Body of pancreas (tissue), 4 donors: ENCODE measurements around the gene ARSB. TPM values are rescaled to one million over a fixed set of nuclear protein-coding genes. Genes with fewer than 3 reads are reported as not detected.

ENCODE experiments used
- ATAC-seq: fragments of 150-250 bp; one replicate; pipeline ENCODE4 v1.9.1; 2016
- DNase-seq, 4 donors: peaks; one replicate each; pipeline ENCODE4 v3.0.0-alpha.2; 2019
- H3K27ac ChIP-seq, 4 donors: fragments of 200-600 bp; sonication (generic); 1 replicate in 3 of 4; 2 replicates in 1 of 4; pipeline versions ENCODE4 v1.5.1 to v1.6.1; 2016 to 2019; ENCODE audit warnings: mild to moderate bottlenecking in 1 of 4, mixed read lengths in 1 of 4, moderate library complexity in 1 of 4
- H3K27me3 ChIP-seq, 2 donors: fragments of 200-600 bp; sonication (generic); one replicate each; pipeline ENCODE4 v1.6.0; 2016; ENCODE audit warnings: mild to moderate bottlenecking in 1 of 2
- H3K36me3 ChIP-seq, 2 donors: fragments of 200-600 bp; sonication (generic); replicated peaks in 1 of 2; 2 replicates each; pipeline ENCODE4 v1.5.1; 2016; ENCODE audit warnings: low read depth in 2 of 2; ENCODE audit not compliant: insufficient read depth in 1 of 2
- H3K4me1 ChIP-seq: fragments of 200-600 bp; sonication (generic); one replicate; pipeline ENCODE4 v1.6.0; 2016
- H3K4me3 ChIP-seq, 2 donors: fragments of 200-600 bp; sonication (generic); 1 replicate in 1 of 2; 2 replicates in 1 of 2; pipeline ENCODE4 v1.5.1; 2016 to 2019
- H3K9me3 ChIP-seq, 3 donors: fragments of 200-600 bp; sonication (generic); 1 replicate in 2 of 3; 2 replicates in 1 of 3; pipeline ENCODE4 v1.5.1; 2016
- POLR2A ChIP-seq, 3 donors: fragments of 450-650 bp; IDR thresholded peaks; one replicate each; pipeline ENCODE4 v1.6.1; 2016; ENCODE audit warnings: antibody characterized with exemption in 3 of 3, mild to moderate bottlenecking in 2 of 3
- WGBS, 2 donors: methylation state at CpG; one replicate each; pipeline ENCODE4 v1.1.5; 2017; 5-methylcytosine and 5-hydroxymethylcytosine counted together
- intact Hi-C: fragments of 100-400 bp; cut with DNase I; formaldehyde crosslinking; loops from one replicate; pipeline ENCODE4 v1.15.1; 2023
- total RNA-seq, 2 donors: library from RNA; depleted of rRNA; stranded (reverse); fragments of >200 nt; gene quantifications; one replicate each; pipeline ENCODE4 v1.1.0, GENCODE V29; 2016
- TF ChIP-seq, protein P1 (sequence below), 7 experiments: fragments of 450-650 bp in 4 of 7; fragments of 200-600 bp in 3 of 7; sonication (generic) in 3 of 7; IDR thresholded peaks; one replicate each; pipeline ENCODE4 v1.5.1; 2016 to 2019; ENCODE audit warnings: antibody characterized with exemption in 7 of 7

The ARSB gene
- total RNA-seq, 2 donors from 2014 or later = 9.9 to 12.2 TPM

DNA sequence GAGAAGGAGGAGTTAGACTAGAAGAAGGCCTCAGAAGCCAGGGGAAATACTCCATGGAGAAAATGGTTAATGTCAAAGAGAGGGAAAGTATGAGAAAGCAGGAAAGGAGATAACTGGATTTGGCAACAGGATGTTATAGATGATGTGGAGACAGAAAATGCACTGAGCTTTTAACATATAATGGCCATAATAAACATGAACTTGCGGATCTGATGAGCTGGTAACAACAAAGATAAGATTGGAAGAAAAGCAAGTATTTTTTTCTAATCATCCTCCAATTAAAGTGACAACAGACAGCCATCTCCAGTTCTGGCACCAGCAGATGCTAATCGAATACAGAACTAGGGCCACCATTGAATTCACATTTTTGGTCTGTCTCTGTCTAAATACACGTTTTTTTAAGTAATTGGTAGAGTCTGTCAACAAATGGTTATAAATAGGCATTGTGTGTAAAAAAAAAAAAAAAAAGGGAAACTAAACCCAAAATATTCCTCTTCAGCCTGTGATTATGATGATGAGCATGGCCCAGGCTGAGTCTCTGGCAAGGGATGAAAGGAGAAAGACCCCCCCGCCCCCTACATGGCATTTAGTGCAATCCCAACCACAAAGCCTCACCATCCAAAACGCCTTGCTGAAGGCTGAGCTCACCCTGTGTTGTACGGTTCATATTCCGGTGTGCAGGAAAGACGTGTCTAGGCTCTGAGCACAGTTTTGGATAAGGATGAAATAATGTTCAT is 187.0 kb downstream of the ARSB start:
- no peak for ATAC-seq
- 84 to 85% methylated on average over 8 of the region's 8 CpGs for WGBS, 2 donors
- no peak for DNase-seq
- Histone ChIP-seq H3K4me1 (no peaks in the 10 kb centered on the region), H3K27ac (no peak overlapping the region), H3K4me3 (no peak overlapping the region), H3K36me3 (no peaks in the 10 kb centered on the region), H3K27me3 (no peaks in the 10 kb centered on the region), H3K9me3 (no peaks in the 10 kb centered on the region)
- intact Hi-C loops = no loop called here
- TF ChIP-seq, protein P1, sequence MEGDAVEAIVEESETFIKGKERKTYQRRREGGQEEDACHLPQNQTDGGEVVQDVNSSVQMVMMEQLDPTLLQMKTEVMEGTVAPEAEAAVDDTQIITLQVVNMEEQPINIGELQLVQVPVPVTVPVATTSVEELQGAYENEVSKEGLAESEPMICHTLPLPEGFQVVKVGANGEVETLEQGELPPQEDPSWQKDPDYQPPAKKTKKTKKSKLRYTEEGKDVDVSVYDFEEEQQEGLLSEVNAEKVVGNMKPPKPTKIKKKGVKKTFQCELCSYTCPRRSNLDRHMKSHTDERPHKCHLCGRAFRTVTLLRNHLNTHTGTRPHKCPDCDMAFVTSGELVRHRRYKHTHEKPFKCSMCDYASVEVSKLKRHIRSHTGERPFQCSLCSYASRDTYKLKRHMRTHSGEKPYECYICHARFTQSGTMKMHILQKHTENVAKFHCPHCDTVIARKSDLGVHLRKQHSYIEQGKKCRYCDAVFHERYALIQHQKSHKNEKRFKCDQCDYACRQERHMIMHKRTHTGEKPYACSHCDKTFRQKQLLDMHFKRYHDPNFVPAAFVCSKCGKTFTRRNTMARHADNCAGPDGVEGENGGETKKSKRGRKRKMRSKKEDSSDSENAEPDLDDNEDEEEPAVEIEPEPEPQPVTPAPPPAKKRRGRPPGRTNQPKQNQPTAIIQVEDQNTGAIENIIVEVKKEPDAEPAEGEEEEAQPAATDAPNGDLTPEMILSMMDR (IDR thresholded peaks at IDR 0.05) = no peak
- TF ChIP-seq POLR2A (IDR thresholded peaks at IDR 0.05) = no peak

DNA sequence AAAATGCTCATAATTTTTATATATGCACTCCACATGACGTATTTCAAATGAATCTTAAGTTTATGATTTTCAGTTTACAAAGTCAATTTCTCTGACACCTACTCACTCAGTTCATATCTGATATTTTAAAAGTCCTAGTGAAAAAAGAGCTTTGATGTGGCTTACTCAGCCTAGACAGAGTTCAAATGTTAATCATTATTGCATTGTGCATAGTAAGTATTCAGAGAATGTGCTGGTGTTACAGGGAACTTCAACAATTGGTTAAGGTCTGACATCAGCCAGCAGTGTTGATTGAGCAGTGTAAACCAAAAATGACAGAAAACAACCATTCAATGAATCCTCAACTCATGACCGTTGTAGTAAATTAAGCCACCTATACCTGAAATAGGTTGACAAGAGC is 189.4 kb downstream of the ARSB start:
- Histone ChIP-seq H3K4me1 (no peaks in the 10 kb centered on the region), H3K9me3 (no peaks in the 10 kb centered on the region), H3K36me3 (no peaks in the 10 kb centered on the region), H3K27ac (no peak overlapping the region), H3K27me3 (no peaks in the 10 kb centered on the region), H3K4me3 (no peak overlapping the region)
- no peak for DNase-seq
- intact Hi-C loops = no loop called here
- ATAC-seq = peak; percentile 48
- WGBS, 2 donors = 54 to 55% methylated on average over 2 of the region's 2 CpGs
- TF ChIP-seq, protein P1 (IDR thresholded peaks at IDR 0.05) = no peak

DNA sequence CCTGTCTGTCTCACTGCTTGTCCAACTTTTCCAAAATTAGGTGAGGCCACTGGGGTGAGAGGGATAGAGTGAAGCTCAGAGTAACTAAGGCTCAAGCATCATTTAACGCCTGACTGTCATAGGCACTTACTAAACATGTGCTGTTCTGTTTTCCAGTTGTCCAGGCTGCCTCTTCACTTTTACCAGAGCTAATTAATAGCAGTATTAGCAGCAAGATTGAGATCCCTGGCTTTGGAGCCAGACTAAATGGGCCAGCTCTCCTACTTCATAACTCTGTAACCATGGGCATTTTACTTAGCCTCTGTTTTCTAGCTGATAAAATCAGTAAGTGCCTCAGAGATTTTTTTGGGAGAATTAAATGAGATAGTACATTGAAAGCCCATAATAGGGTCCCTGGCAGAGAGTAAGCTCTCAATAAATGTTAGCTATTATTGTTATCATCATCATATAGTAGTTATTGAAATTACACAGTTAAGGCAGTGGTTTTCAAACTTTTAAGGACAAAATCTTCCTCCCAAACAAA is 190.4 kb downstream of the ARSB start:
- intact Hi-C loops = no loop called here
- TF ChIP-seq, protein P1 (IDR thresholded peaks at IDR 0.05) = no peak
- no peak for TF ChIP-seq POLR2A (IDR thresholded peaks at IDR 0.05)
- ATAC-seq = no peak
- Histone ChIP-seq H3K9me3 (no peaks in the 10 kb centered on the region), H3K4me1 (no peaks in the 10 kb centered on the region), H3K27me3 (no peaks in the 10 kb centered on the region), H3K4me3 (no peak overlapping the region), H3K27ac (no peak overlapping the region), H3K36me3 (no peaks in the 10 kb centered on the region)
- WGBS, 2 donors = 90 to 93% methylated on average over 1 of the region's 1 CpG
- DNase-seq = no peak

DNA sequence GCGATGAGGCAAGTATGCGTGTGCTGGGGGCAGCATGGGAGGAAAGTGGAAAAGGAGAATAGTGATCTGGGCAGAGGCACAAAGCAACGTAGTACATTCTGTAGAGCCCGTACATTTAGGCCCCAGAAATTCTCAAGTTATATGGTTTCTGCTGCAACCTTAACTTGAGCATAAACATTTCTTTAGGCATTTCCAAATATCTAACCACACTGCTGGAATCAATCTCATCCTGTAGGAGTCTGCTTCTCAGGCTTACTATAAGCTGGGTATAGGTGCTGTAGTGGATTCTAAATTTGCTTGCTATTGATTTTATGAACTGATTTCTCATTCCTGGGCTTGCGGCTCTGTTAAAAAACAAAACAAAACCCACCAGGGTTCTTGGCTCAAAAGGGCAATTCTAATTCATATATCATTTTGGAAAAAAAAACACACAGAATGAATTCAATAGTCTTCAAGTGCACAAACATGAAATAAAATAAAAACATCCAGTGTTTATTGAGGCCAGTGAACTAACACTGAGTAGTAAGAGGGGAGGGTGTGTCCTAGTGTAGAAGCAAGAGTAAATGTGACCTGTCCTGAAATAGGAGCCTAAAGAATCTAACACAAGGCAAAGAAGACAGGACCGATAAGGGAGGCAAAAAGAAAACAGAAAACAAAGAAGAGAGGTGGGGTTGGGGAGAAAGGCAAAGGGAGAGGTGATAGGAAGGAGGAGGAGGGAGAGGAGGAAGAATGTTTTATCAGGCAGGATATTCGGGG is 191.0 kb downstream of the ARSB start:
- TF ChIP-seq POLR2A (IDR thresholded peaks at IDR 0.05) = no peak
- TF ChIP-seq, protein P1 (IDR thresholded peaks at IDR 0.05) = no peak
- 86 to 87% methylated on average over 7 of the region's 7 CpGs for WGBS, 2 donors
- intact Hi-C loops = no loop called here

More for the DNA sequence above, 191.0 kb downstream of the ARSB start:
- Histone ChIP-seq H3K4me3 (no peak overlapping the region), H3K27ac (no peak overlapping the region), H3K9me3 (no peaks in the 10 kb centered on the region), H3K4me1 (no peaks in the 10 kb centered on the region), H3K27me3 (no peaks in the 10 kb centered on the region), H3K36me3 (no peaks in the 10 kb centered on the region)
- ATAC-seq (no peak), DNase-seq (no peak)
